ENCODE measurements around the gene CALHM2. TPM values are rescaled to one million over a fixed set of nuclear protein-coding genes. Genes with fewer than 3 reads are reported as not detected.

The CALHM2 gene
- total and polyA plus RNA-seq, 2 of the 4 experiments (the other 2 are of a cell fraction), result 2.5 to 7.9 TPM

GRCh38 chr10:103466734-103467133, 14.6 kb upstream of the CALHM2 start:
- H2BK15ac ChIP-seq (ENCODE audit: low read depth, low read length), result no peak overlapping the region
- CTCF ChIA-PET, result no interaction called here
- peak; percentile 28 for DNase-seq
- no peak overlapping the region for H2BK20ac ChIP-seq (ENCODE audit: low read depth, low read length)
- TF ChIP-seq CTCF (conservative IDR thresholded peaks at IDR 0.05; ENCODE audit: low read depth, low read length) (no peak), POLR2A (IDR thresholded peaks at IDR 0.05; ENCODE audit: low read depth, low read length) (no peak), MXI1 (IDR thresholded peaks at IDR 0.05; ENCODE audit: borderline replicate concordance, low read depth, low read length) (no peak), CHD1 (IDR thresholded peaks at IDR 0.05; ENCODE audit: low read depth, low read length) (no peak), RCOR1 (IDR thresholded peaks at IDR 0.05; ENCODE audit: insufficient replicate concordance, low read length) (no peak)
- no peaks in the 10 kb centered on the region for H3K9me3 ChIP-seq (ENCODE audit: control insufficient read depth, insufficient read depth, low read length)
- H3K27ac ChIP-seq (ENCODE audit: insufficient read depth, low read length), result no peak overlapping the region
- POLR2A ChIA-PET (ENCODE audit: unreplicated experiment), result no interaction called here
- no peak overlapping the region for H4K91ac ChIP-seq (ENCODE audit: insufficient read depth, low read depth, low read length)
- no peak overlapping the region for H3K4me2 ChIP-seq (ENCODE audit: low read depth, low read length)
- H3K4me1 ChIP-seq (ENCODE audit: control insufficient read depth, insufficient read depth, low read length), result peaks cover 3% of the 10 kb centered on the region; the same call in 1 of the 2 replicates
- no peak overlapping the region; the same call in 1 of the 2 replicates for H3K4ac ChIP-seq (ENCODE audit: low read depth, low read length)
- H4K5ac ChIP-seq (ENCODE audit: low read depth, low read length), result no peak overlapping the region
- no peak overlapping the region for H2AK5ac ChIP-seq (ENCODE audit: low read depth, low read length)
- no peak overlapping the region for H3K4me3 ChIP-seq (ENCODE audit: insufficient read depth, low read depth, low read length)
- H4K20me1 ChIP-seq (ENCODE audit: insufficient read depth, low read length), result no peaks in the 10 kb centered on the region
- H3K9me1 ChIP-seq (ENCODE audit: insufficient read depth, low read length), result no peaks in the 10 kb centered on the region; the same call in 1 of the 2 replicates
- no peak overlapping the region for H3K14ac ChIP-seq (replicated peaks; ENCODE audit: low read depth, low read length)
- H3K79me1 ChIP-seq (ENCODE audit: low read depth in 1 of 2, low read length in 2 of 2), result no peaks in the 10 kb centered on the region
- H2AK9ac ChIP-seq (replicated peaks; ENCODE audit: low read depth, low read length, poor library complexity), result no peak overlapping the region
- dilution Hi-C loops (cut with HindIII; ENCODE audit: low sequenced_read_pairs, unreplicated experiment) (no loop called here), intact Hi-C loops (cut with micrococcal nuclease) (no loop called here), in situ Hi-C loops (cut with MboI; ENCODE audit: low sequenced_read_pairs) (no loop called here)
- H3K18ac ChIP-seq (ENCODE audit: low read depth, low read length), result no peak overlapping the region
- peak; percentile 58 for ATAC-seq (ENCODE audit: low read depth)
- no TSS peak for BruUV-seq (replicated peaks)
- no peak overlapping the region for H2BK5ac ChIP-seq (ENCODE audit: low read depth, low read length, poor library complexity, severe bottlenecking)
- H3K56ac ChIP-seq (ENCODE audit: extremely low read depth, insufficient read depth, low read length), result no peak overlapping the region
- no peak overlapping the region for H3K9ac ChIP-seq (ENCODE audit: low read depth, low read length)
- H4K8ac ChIP-seq (ENCODE audit: low read depth in 2 of 2, low read length in 2 of 2), result no peak overlapping the region
- peaks cover 37% of the 10 kb centered on the region for H3K27me3 ChIP-seq (ENCODE audit: control insufficient read depth, insufficient read depth, low read length)
- H2AFZ ChIP-seq (replicated peaks; ENCODE audit: low read length, poor library complexity), result peak overlapping the region; percentile 32
- 60% methylated on average over 2 of the region's 3 CpGs; no CpG with 5 or more reads in 1 of the 2 experiments for whole genome bisulfite sequencing, 2 experiments (ENCODE audit: extremely low coverage in 2 of 2, insufficient read length in 1 of 2)
- H3K36me3 ChIP-seq (ENCODE audit: control insufficient read depth, insufficient read depth, low read length), result no peaks in the 10 kb centered on the region
- H3K23ac ChIP-seq (ENCODE audit: low read depth, low read length), result 0 out of 2 replicates have a peak overlapping the region, but pooled peaks have one; percentile 11
- no peak overlapping the region for H2BK120ac ChIP-seq (ENCODE audit: low read depth, low read length)
